AG09309 (cell line): ENCODE results near the gene TRPV6.

Source experiments
- DNase-seq: peaks from one replicate; pipeline ENCODE4 v3.0.0-alpha.2; 2010; ENCODE audit warnings: low read depth
- H3K4me3 ChIP-seq: 2 replicates; pipeline ENCODE4 v1.5.1; 2011; ENCODE audit warnings: mild to moderate bottlenecking, low read depth, low read length, moderate library complexity; ENCODE audit not compliant: control insufficient read depth
- TF ChIP-seq, protein P1 (sequence below): IDR thresholded peaks from 2 replicates; pipeline ENCODE4 v1.5.1; 2011; ENCODE audit warnings: mild to moderate bottlenecking, low read depth, low read length, inconsistent platforms; ENCODE audit not compliant: insufficient read depth, control insufficient read depth; ENCODE audit errors: missing control alignments

Gene TRPV6

GRCh38 chr7:142894112-142894984 lies 8.8 kb upstream of the TRPV6 start:
- no peak for DNase-seq
- TF ChIP-seq, protein P1, sequence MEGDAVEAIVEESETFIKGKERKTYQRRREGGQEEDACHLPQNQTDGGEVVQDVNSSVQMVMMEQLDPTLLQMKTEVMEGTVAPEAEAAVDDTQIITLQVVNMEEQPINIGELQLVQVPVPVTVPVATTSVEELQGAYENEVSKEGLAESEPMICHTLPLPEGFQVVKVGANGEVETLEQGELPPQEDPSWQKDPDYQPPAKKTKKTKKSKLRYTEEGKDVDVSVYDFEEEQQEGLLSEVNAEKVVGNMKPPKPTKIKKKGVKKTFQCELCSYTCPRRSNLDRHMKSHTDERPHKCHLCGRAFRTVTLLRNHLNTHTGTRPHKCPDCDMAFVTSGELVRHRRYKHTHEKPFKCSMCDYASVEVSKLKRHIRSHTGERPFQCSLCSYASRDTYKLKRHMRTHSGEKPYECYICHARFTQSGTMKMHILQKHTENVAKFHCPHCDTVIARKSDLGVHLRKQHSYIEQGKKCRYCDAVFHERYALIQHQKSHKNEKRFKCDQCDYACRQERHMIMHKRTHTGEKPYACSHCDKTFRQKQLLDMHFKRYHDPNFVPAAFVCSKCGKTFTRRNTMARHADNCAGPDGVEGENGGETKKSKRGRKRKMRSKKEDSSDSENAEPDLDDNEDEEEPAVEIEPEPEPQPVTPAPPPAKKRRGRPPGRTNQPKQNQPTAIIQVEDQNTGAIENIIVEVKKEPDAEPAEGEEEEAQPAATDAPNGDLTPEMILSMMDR: no peak
- H3K4me3 ChIP-seq: no peak overlapping the region

DNA sequence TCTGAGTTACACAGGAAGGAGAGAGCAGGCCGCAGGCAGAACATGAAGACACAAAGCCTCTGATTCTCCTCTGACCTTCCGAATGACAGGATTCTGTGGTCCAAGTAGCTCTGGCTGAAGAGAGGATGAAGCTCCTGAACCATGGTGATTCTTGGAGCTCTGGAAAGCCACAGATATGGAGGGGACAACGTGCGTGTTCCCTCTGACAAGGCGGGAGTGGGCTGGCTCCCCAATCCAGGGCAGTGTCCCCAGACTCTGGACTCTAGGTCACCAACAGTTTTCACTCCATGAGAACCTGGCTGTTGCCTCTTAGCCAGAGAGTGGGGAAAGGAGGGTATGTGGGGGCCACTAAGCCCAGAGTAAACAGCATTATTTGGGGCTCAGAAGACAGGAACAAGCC lies 7.4 kb upstream of the TRPV6 start:
- no peak for DNase-seq
- H3K4me3 ChIP-seq: no peak overlapping the region
- TF ChIP-seq, protein P1: no peak

DNA sequence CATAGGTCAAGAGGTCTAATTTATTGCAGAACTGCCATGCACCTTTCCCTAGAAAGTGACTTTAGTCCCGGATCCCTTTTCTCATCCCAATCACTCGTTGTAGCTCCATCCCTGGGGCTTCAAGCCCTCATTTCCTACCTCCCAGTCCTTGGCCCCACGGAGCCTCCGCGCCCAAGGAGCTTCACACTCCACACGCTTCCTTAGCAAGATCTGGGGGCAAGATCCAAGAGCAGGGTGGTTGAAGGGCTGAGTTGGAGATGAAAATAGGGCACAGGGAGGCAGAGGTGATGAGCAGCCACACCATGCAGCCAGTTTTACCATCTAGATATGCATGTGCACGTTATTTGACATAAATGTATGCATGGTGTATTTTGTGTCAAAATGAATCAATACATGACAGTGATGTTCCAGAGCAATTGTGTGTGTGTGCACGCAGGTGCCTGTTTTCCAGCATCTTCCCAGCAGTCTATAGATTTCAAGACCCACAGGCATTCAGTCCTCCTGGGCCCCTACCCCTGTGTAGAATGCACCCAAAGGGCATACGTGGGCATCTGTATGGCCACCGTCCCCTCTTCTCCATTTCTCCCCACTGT lies 6.0 kb upstream of the TRPV6 start:
- no peak for DNase-seq
- TF ChIP-seq, protein P1: no peak
- no peak overlapping the region for H3K4me3 ChIP-seq

- no peak for DNase-seq
- no peak overlapping the region for H3K4me3 ChIP-seq
- TF ChIP-seq, protein P1: no peak
These were observed 5.4 kb upstream of the TRPV6 start for GRCh38 chr7:142890874-142891485.

- H3K4me3 ChIP-seq: no peak overlapping the region
- TF ChIP-seq, protein P1: no peak
- DNase-seq: no peak
These were observed 4.3 kb upstream of the TRPV6 start for GRCh38 chr7:142889816-142890215.

DNA sequence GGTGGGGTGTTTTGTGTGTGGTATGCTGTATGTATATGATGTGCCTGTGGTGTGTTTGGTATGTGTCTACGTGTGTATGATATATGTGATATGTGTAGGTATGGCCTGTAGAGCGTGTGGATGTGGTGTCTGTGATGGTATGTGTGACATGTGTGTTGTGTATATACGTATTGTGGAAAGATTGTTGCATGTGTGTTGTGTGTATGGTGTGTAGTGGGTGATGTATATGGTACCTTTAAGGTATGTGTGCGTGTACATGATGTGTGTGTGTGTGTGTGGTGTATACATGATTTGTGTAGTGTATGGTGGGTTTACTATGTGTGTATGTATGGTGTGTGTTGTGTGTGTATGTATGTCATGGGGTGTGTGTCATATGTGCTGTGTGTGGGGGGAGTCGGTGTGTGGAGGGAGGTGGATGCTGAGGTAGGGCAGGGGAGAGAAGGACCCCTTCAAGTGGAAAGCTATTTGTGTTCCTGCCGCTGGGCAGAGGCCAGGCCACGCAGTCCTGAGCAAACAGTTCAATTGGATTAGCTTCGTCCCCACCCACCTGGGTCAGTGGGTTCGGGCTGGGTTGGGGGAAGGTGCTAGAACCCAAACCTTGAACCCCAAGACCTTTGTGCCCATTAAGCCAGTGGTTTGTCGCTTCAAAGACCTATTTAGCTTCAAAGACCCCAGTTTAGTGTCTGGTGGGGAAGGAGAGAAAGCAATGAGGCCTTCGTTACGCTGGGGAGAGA lies 1.9 kb upstream of the TRPV6 start:
- TF ChIP-seq, protein P1: no peak
- H3K4me3 ChIP-seq: no peak overlapping the region

More for the DNA sequence above, 1.9 kb upstream of the TRPV6 start:
- no peak for DNase-seq
